GM19328 (cell line): Measurements from ENCODE around the gene PI16.
"Not testable (repeated sequence)": the region's sequence is repeated elsewhere in the genome, so short reads cannot be mapped to it uniquely, and the experiment has no call there.

Experiments
- ATAC-seq: cut with Tn5 transposase; IDR thresholded peaks from one replicate; pipeline ENCODE4 v1.9.1; 2021; ENCODE audit warnings: mild to moderate bottlenecking, moderate library complexity; ENCODE audit not compliant: unreplicated experiment

PI16 gene

DNA sequence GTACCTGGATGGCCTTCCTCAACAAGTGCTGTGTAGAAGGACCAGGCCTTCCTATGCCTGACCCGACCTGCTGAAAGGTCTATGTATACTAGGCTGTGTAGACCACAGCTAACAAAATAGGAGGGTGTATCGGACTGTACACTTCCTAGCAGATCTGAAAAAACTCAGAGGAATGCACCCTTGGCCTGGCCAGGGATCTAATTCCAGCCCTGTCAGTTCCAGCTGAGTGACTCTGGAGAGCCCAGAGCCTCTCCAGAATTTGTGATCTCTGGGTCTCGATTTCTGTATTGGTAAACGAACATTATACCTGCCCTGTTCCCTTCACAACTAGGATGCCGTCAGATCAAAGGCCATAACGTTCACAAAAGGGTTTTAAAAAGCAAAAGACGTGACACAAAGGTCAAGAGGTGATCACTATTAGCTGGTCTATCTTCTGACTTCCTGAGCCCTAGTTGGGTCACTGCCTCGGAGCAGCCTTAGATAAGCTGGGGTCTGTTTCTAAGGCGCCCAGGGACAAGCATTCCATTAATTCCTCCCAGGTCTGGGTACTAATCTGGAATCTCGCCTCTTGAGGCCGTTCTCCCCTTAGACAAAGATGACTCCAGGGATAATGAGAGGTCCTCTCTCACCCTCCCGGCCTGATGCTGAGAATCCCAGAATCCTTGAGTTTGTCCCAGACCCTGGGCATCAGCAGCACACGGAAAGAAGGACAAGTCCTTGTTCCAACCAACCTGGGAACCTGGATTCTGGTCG lies 17.6 kb downstream of the PI16 start:
- no peak for ATAC-seq

DNA sequence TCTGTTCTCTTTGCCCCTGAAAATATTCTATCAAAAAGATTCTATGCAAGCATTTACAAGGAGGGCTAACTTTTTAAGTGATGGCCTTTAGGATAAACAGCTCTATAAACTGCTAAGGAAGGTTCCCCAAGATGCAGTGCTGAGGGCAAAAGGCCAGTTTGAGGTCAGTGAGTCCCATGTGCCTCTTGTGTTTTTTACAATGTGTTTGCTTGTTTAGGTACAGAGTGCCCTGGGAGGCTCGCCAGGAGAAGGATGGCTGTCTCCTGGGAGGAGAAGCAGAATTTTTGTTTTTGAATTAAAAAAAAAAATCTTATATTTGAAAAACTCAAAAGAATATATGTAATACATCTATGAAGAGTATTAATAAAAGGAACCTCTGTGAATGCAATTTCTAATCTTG lies 18.7 kb downstream of the PI16 start:
- ATAC-seq: no peak

GRCh38 chr6:36973647-36974046 lies 19.1 kb downstream of the PI16 start:
- no peak for ATAC-seq

DNA sequence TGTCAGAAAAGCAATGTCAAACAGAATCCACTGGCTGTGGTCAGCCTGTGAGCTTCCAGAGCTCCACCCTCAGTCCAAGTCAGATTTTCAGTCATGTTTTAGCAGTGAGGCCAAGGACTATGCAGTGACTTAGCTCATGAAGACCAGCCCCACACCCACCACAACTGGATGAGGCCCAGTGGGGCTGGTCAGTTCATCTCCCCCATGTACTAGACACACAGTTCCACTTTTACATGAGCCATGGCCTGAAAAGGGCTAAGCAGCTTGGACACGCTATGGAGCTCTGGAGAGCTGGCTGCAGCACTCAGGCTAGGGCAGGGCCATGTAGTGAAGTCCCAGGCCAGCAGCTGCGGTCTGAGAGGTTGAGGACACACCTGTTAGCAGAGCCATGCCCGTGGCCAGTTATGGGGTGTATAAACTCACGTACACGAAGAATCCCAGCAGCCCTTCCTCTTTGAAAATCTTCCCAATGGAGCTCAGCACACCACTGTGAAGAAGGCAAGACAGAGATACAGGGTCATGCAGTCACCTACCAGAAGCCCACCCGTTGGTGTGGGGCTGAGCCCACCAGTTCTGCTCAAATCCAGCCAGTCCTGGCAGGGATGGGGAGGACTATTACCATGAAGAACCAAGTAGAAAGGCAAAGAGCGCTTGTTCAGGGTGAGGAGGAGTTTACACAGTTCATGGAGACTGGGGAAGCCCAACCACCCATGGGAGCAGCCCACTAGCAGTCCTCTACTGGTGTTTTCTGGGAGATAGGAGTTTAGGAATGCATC lies 20.9 kb downstream of the PI16 start:
- no peak for ATAC-seq

DNA sequence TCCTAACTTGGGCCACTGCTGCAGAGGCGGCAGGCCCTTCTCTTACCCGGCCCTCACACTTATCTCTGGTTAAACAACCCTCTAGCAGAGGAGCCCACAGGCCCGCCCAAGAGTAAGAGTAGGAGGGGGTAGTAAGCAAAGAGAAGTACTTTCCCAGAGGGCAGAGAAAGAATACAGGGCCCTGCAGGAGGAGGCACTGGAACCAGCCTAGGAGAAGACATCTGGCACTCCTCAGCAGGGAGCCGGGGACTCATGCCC lies 21.4 kb downstream of the PI16 start:
- no peak for ATAC-seq

DNA sequence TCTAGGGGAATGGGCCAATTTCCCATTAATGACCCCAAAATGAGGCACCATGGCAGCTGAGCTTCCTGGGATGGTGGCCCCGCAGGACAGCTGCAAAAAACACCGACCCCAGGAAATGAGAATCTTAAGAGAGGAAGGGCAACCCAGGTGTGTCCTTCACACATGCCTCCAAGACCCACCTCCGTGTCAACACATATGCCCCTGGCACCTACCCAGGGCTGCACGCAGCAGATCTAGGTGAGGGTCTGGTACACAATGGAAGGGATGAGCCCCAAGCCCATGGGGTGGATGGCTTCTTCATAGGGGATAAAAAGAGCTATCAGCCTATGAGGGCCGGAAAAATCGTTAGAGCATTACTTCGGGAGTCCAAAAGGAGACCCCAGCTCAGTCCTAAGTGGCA lies 22.0 kb downstream of the PI16 start:
- ATAC-seq: no peak

DNA sequence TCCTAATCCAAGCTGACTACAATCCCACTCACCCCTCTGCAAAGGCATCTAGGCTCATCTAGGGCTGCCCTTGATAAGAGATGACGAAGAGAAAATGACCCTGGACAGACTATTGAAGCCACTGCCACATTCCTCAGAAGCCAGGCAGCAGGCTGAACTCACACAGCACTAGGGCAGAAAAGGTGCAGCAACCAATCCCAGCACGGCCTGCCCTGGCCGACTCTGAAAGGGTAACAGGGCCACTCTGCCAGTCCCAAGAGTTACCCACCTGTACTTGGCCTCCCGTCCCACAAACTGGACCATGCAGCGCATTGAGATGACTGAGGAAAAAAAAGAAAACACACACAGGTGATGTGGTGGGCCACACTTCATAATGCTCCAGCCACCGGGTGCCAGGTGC lies 22.4 kb downstream of the PI16 start:
- no peak for ATAC-seq

- ATAC-seq: no peak
These were observed 23.0 kb downstream of the PI16 start for GRCh38 chr6:36977470-36977941.

DNA sequence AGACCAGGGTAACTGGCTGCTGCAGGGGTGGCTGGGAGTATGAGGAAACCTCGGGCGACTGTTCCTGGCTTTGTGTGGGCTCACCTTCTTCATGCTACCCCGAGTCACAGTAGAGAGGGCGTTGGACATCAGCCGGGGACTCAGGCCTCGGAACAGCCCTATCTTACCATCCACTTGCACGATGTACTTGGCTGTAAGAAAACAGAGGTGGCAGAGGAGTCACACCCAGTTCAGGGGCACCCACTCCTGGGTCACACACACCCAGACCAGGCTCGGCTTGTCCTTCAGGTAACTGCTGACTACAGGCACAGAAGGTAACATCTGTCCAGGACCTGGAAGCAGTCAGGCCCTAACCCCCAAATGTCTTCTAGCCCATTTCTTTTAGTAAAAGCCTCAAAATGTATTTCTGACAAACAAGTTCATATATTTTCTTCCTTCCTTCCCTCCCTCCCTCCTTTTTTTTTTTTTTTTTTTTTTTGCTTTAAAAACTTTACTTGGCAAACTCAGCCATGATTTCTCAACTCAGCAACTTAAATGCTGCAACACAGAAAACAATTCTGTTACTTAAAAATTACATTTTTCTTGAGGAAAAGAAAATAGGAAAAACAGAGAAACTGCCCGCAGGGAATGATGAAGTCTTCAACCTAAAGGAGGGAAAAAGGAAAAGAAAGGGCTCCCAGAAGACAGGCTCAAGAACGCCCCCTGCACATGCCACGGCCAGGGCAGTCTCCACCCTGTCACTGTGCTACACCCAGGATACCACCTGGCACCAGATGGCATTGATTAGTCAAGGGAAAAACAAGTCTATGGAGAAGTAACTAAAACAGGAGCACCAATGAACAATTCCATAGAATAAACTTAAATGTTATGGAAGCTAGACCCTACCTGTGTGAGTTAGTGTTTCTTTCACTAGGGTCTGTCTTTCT lies 24.1 kb downstream of the PI16 start:
- no peak for ATAC-seq

- ATAC-seq: no peak
These were observed 24.8 kb downstream of the PI16 start for GRCh38 chr6:36979347-36979742.

DNA sequence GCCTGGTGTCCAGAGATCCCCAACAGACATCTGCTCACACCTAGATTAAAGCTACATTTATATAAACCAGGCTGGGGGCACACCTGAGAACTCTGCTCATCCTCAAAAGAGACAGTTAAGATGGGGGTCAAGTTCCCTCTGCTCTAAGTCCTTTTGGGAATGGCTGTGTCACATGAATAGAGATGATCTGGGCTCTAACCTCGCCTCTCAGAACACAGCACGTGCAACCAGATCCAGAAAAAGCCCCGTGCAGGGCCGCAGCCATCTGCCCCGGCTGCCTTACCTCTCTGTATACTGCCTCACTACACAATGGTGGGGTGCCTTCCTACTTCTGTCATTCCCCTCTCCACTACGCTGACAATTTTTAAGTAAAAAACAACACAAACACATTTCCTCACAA lies 25.6 kb downstream of the PI16 start:
- no peak for ATAC-seq

DNA sequence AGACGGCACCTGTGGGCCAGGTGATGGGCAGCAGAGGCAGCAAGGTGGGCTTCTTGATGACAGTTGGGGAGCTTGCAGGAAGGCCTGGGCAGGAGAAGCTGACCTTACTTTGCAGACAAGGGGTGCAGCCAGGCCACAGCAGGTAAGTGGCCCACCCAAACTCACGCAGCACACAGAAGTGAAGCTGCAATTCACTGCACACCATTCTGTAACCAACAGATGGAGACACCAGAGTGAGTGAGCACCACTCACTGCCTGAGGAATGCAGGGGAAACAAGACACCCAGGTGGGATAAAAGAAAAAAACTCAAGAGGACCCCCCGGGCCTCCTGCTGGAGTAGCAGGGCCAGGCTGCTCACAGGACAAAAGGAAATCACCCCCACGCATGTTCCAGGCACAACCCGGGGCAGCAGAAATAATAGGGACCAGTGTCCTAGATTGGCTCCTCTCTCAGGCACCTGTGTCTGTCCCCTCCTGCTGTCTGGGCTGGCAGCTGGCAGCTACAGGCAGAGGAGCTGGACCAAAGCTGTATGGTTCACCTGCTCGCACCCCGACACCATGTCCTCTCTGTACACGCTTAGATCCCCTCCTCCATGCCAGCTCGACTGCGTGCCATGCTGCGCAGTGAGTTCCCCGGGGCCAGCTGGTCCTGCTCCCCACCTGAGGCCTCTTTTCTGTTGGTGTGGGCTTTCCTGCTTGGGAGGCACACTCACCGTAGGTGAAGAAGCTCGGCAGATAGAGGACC lies 26.5 kb downstream of the PI16 start:
- ATAC-seq: no peak

DNA sequence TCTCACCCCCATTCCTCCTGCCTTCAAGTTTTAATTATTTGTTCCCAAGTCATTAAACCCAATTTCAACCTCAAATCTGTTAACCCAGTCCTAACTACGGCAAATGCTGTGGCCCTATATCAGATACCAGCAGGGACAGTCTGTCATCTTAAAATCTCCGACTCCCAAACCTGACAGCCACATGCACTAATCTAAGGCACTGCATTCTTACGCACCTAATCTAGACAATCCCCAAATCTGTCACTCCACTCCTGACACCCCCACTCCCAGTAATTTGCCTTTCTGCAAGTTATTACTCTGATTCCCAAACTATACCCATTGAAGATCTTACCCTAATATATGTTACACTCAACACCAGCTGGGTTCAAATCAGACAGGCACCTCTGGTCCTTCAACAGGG lies 29.0 kb downstream of the PI16 start:
- no peak for ATAC-seq

DNA sequence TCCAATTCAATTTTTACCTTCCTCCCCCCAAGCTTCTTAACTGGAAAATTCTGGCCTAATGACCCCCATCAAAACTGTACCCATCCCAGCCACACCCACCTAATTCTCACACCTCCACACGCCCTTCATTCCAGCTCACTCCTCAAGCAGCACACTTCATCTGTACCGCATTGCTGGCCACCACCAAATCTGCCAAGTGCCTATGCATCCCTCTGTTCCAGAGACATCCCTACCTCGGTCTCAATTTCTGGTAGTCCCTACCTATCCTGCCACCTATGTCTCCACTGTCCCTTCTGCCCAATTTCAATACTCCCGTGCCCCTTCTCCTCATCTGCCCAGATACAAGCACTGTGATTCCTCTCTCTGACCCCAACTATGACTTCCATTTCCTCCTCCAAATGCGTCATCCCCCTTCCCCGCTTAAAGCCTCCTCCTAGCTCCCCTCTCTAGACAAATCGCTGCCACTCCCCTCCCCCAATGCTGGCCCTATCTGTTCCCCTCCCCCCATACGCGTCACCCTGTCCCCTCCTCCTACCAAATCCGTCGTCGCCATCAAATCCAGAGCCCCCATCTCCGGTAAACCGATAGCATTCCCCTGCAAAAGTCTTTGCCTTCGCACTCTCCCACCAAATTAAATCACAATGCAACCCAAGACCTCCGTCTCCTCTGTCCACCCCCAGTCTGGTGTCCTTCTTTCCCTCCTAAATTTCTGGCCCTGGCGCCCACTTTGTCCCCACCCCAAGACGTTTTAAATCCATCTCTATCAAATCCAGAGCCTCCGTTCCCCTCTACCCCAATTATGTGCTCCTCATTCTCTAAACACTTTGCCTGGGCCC lies 30.3 kb downstream of the PI16 start:
- ATAC-seq: no peak

- no peak for ATAC-seq
These were observed 30.9 kb downstream of the PI16 start for GRCh38 chr6:36985417-36985807.

GRCh38 chr6:36985808-36986703 lies 31.5 kb downstream of the PI16 start, which contains the start of gene MTCH1:
TSS of gene MTCH1 (minus strand) at chr6:36986196. CDS start at chr6:36986173, 23 bp downstream.
- ATAC-seq: peak; percentile 89

GRCh38 chr6:36986704-36987047 lies 32.1 kb downstream of the PI16 start:
- no peak for ATAC-seq

DNA sequence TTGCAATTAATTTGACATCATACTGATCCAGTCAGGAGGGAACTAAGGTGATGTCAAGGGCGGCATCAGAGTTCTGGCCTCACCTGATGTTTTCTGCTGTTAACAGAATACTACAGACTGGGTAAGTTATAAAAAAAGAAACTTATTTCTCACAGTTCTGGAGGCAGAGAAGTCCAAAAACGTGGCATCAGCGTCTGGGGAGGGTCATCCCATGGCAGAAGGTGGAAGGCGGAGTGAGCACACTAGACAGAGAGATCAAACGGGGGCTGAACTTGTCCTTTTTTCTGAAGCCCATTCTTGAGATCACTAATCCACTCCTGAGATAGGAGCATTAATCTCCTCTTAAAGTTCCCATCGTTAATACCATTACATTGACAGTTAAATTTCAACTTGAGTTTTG lies 34.7 kb downstream of the PI16 start:
- no peak for ATAC-seq

DNA sequence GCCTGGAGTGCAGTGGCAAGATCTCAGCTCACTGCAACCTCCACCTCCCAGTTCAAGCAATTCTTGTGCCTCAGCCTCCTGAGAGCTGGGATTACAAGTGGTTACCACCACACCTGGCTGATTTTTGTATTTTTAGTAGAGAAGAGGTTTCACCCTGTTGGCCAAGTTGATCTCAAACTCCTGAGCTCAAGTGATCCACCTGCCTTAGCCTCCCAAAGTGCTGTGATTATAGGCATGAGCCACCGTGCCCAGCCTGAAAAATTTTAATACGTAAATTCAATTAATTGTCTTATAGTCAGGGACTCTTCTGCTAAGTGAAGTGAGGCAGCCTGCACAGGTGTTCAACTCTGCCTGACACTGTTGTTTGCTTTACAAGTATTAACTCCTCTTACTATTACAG lies 35.9 kb downstream of the PI16 start:
- not testable (repeated sequence) for ATAC-seq
